Endothelial cell of umbilical vein (primary cell): ENCODE results near the gene CYP27C1. TPM values are rescaled to one million over a fixed set of nuclear protein-coding genes. Genes with fewer than 3 reads are reported as not detected.

Source experiments
- BruUV-seq: library from RNA; stranded (reverse); fragments of 400-500 nt; replicated peaks from 2 replicates; lab custom pipeline; 2021; lab: Mats Ljungman, UMichigan
- CTCF ChIA-PET: fragments of 300-600, 350-600 bp; sonication (Branson Sonifier 250); formaldehyde crosslinking; loops from one replicate; lab custom pipeline; 2021; ENCODE audit warnings: antibody characterized with exemption, inconsistent platforms; lab: Charles Lee
- POLR2A ChIA-PET: fragments of 300-600, 350-600 bp; sonication (Branson Sonifier 250); formaldehyde crosslinking; loops from one replicate; lab custom pipeline; 2021; ENCODE audit warnings: antibody characterized with exemption, inconsistent platforms; lab: Charles Lee
- DNase-seq: peaks from one replicate; pipeline ENCODE4 v3.0.0-alpha.2; 2011; ENCODE audit warnings: low read depth, low spot score
- FAIRE-seq: peaks from 2 replicates; lab custom pipeline; 2011; peaks lifted over from hg19 to GRCh38; lab: Jason Lieb, UNC
- H2AFZ ChIP-seq: 2 replicates; pipeline ENCODE4 v1.6.0; 2012; ENCODE audit warnings: low read depth, low read length, control low read depth, inconsistent platforms
- H3K27ac ChIP-seq: 2 replicates; pipeline ENCODE4 v1.5.1; 2011; ENCODE audit warnings: low read depth, mild to moderate bottlenecking, control low read depth, low read length, moderate library complexity; ENCODE audit not compliant: insufficient read depth
- H3K27me3 ChIP-seq, 2 experiments: 2 replicates each; pipeline versions ENCODE4 v1.6.0 to v1.6.1; 2011; ENCODE audit warnings: low read length in 2 of 2, mixed read lengths in 1 of 2; ENCODE audit not compliant: control insufficient read depth in 2 of 2, insufficient read depth in 2 of 2
- H3K36me3 ChIP-seq, 2 experiments: 2 replicates in 1 of 2; 3 replicates in 1 of 2; pipeline ENCODE4 v1.5.1; 2011; ENCODE audit warnings: low read length in 2 of 2, mild to moderate bottlenecking in 1 of 2, moderate library complexity in 1 of 2; ENCODE audit not compliant: control insufficient read depth in 2 of 2, insufficient read depth in 2 of 2; ENCODE audit errors: extremely low read depth in 1 of 2
- H3K4me1 ChIP-seq: 3 replicates; pipeline ENCODE4 v1.5.1; 2011; ENCODE audit warnings: mild to moderate bottlenecking, low read length; ENCODE audit not compliant: control insufficient read depth, insufficient read depth; ENCODE audit errors: extremely low read depth
- H3K4me2 ChIP-seq: 2 replicates; pipeline ENCODE4 v1.6.1; 2011; ENCODE audit warnings: low read length, control low read depth, mixed read lengths; ENCODE audit not compliant: insufficient read depth
- H3K4me3 ChIP-seq, 3 experiments: fragments of 200-600 bp in 1 of 3; sonication (generic), shearing (Covaris generic) in 1 of 3; replicated peaks in 1 of 3; 2 replicates each; pipeline ENCODE4 v1.5.1; 2011 to 2016; ENCODE audit warnings: control low read depth in 3 of 3, low read length in 3 of 3, mild to moderate bottlenecking in 2 of 3, inconsistent platforms in 1 of 3, low read depth in 1 of 3, moderate library complexity in 1 of 3; ENCODE audit not compliant: insufficient read depth in 1 of 3
- H3K79me2 ChIP-seq: 2 replicates; pipeline ENCODE4 v1.6.0; 2012; ENCODE audit warnings: low read length, inconsistent platforms; ENCODE audit not compliant: control insufficient read depth, insufficient read depth
- H3K9ac ChIP-seq: replicated peaks from 2 replicates; pipeline ENCODE3; 2011; ENCODE audit warnings: low read length, control low read depth; ENCODE audit not compliant: insufficient read depth; ENCODE audit errors: extremely low read depth
- H3K9me1 ChIP-seq: replicated peaks from 3 replicates; pipeline ENCODE4 v1.6.0; 2011; ENCODE audit warnings: mild to moderate bottlenecking, low read length; ENCODE audit not compliant: control insufficient read depth, insufficient read depth; ENCODE audit errors: extremely low read depth
- H3K9me3 ChIP-seq: replicated peaks from 2 replicates; pipeline ENCODE4 v1.5.1; 2012; ENCODE audit warnings: low read length, inconsistent platforms; ENCODE audit not compliant: control insufficient read depth, insufficient read depth
- H4K20me1 ChIP-seq: replicated peaks from 2 replicates; pipeline ENCODE3; 2011; ENCODE audit warnings: mild to moderate bottlenecking, low read length; ENCODE audit not compliant: control insufficient read depth, insufficient read depth; ENCODE audit errors: extremely low read depth
- EZH2 ChIP-seq: IDR thresholded peaks from 2 replicates; pipeline ENCODE4 v1.6.1; 2012; ENCODE audit warnings: borderline replicate concordance, low read depth, mild to moderate bottlenecking, moderate library complexity, low read length, inconsistent platforms; ENCODE audit not compliant: severe bottlenecking
- FOS ChIP-seq: IDR thresholded peaks from 2 replicates; pipeline ENCODE4 v1.6.1; 2011; ENCODE audit warnings: mild to moderate bottlenecking, low read length, moderate library complexity, borderline replicate concordance; ENCODE audit not compliant: insufficient read depth
- GATA2 ChIP-seq: IDR thresholded peaks from 2 replicates; pipeline ENCODE4 v1.7.0; 2011; ENCODE audit warnings: low read depth, mild to moderate bottlenecking, moderate library complexity, mixed read lengths, low read length; ENCODE audit not compliant: insufficient read length, insufficient read depth
- JUN ChIP-seq: IDR thresholded peaks from 2 replicates; pipeline ENCODE4 v1.6.1; 2011; ENCODE audit warnings: borderline replicate concordance, low read depth; ENCODE audit not compliant: insufficient read length, insufficient read depth
- MYC ChIP-seq: IDR thresholded peaks from one replicate; pipeline ENCODE4 v1.6.1; 2011; ENCODE audit warnings: mild to moderate bottlenecking, low read depth, low read length
- POLR2A ChIP-seq: IDR thresholded peaks from 2 replicates; pipeline ENCODE4 v1.6.1; 2012; ENCODE audit warnings: low read depth, mild to moderate bottlenecking, control low read depth, low read length
- POLR2AphosphoS5 ChIP-seq: IDR thresholded peaks from 2 replicates; pipeline ENCODE4 v1.6.1; 2012; ENCODE audit warnings: low read depth, mild to moderate bottlenecking, control low read depth, low read length, moderate library complexity; ENCODE audit not compliant: insufficient read depth
- dilution Hi-C: fragments of 300-500 bp; cut with MboI; formaldehyde crosslinking; loops from one replicate; pipeline ENCODE4 v1.15.0; 2019; ENCODE audit warnings: low sequenced_read_pairs; ENCODE audit not compliant: extremely low pct_ligation_motif_present
- intact Hi-C: fragments of 100-400 bp; cut with micrococcal nuclease; formaldehyde crosslinking; loops from one replicate; pipeline ENCODE4 v1.10.0; 2022
- polyA plus RNA-seq, 4 experiments: library from polyadenylated mRNA; depleted of rRNA in 3 of 4; stranded (reverse) in 3 of 4; unstranded in 1 of 4; fragments of >200 nt; gene quantifications; 2 replicates each; pipeline versions ENCODE4 v1.2.1 to v1.2.3, GENCODE V29; 2011 to 2012; ENCODE audit warnings: missing spikeins in 1 of 4
- total RNA-seq: library from RNA; stranded (reverse); gene quantifications from 2 replicates; pipeline ENCODE4 v1.2.3, GENCODE V29; 2021
- TF ChIP-seq, protein P1 (sequence below), 2 donors: IDR thresholded peaks; 1 replicate in 1 of 2; 2 replicates in 1 of 2; pipeline ENCODE4 v1.5.1; 2011; ENCODE audit warnings: low read length in 2 of 2, mild to moderate bottlenecking in 2 of 2, moderate library complexity in 2 of 2, control low read depth in 1 of 2, inconsistent platforms in 1 of 2, low read depth in 1 of 2; ENCODE audit not compliant: insufficient read depth in 1 of 2; ENCODE audit errors: extremely low read depth in 1 of 2
- TF ChIP-seq, protein P2 (sequence below): IDR thresholded peaks from 2 replicates; pipeline ENCODE4 v1.6.1; 2011; ENCODE audit not compliant: insufficient read depth, insufficient read length

CYP27C1 gene
- total and polyA plus RNA-seq, 2 donors (not counting 3 experiments of a cell fraction or from before 2014, with no cell fraction given): not detected

DNA sequence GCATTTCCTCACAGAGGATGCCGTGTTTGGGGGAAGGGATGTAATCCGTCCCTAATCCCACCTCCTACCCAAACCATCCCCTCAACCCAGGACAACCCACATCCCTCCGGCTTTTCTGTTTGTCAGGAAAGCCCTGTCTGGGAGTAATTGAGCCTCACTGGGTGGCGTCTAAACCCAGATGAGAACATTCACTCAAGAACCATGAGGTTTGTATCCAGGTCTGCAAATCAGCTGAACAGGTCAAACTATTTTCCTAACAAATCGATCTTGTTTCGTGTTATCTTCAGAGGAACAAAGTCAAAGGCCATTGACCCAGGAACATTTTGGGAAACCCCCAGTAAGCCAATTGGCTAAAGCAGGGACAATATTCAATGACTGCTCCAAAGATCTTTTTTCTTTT lies 25.7 kb downstream of the CYP27C1 start:
- dilution Hi-C loops: no loop called here
- H3K27me3 ChIP-seq: peaks cover 2 to 4% of the 10 kb centered on the region in 2 experiments
- intact Hi-C loops: no loop called here
- no peaks in the 10 kb centered on the region for H4K20me1 ChIP-seq
- no peaks in the 10 kb centered on the region for H3K9me1 ChIP-seq
- H3K9ac ChIP-seq: no peak overlapping the region
- no peak for DNase-seq
- FAIRE-seq: no peak
- no peak overlapping the region for H2AFZ ChIP-seq
- H3K36me3 ChIP-seq: no peaks in the 10 kb centered on the region
- CTCF ChIA-PET: no interaction called here
- no TSS peak for BruUV-seq
- no peak overlapping the region for H3K4me2 ChIP-seq
- no peaks in the 10 kb centered on the region for H3K9me3 ChIP-seq
- POLR2A ChIA-PET: no interaction called here
- no peak overlapping the region for H3K27ac ChIP-seq
- TF ChIP-seq JUN: no peak
- no peak for TF ChIP-seq POLR2A
- no peak for TF ChIP-seq EZH2
- TF ChIP-seq, protein P1, sequence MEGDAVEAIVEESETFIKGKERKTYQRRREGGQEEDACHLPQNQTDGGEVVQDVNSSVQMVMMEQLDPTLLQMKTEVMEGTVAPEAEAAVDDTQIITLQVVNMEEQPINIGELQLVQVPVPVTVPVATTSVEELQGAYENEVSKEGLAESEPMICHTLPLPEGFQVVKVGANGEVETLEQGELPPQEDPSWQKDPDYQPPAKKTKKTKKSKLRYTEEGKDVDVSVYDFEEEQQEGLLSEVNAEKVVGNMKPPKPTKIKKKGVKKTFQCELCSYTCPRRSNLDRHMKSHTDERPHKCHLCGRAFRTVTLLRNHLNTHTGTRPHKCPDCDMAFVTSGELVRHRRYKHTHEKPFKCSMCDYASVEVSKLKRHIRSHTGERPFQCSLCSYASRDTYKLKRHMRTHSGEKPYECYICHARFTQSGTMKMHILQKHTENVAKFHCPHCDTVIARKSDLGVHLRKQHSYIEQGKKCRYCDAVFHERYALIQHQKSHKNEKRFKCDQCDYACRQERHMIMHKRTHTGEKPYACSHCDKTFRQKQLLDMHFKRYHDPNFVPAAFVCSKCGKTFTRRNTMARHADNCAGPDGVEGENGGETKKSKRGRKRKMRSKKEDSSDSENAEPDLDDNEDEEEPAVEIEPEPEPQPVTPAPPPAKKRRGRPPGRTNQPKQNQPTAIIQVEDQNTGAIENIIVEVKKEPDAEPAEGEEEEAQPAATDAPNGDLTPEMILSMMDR (IDR thresholded peaks at IDR 0.05; ENCODE audit: extremely low read depth in 1 of 2, insufficient read depth in 1 of 2, low read depth in 1 of 2, low read length in 2 of 2): no peak
- TF ChIP-seq, protein P2, sequence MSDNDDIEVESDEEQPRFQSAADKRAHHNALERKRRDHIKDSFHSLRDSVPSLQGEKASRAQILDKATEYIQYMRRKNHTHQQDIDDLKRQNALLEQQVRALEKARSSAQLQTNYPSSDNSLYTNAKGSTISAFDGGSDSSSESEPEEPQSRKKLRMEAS: no peak
- no peak for TF ChIP-seq POLR2AphosphoS5
- no peak for TF ChIP-seq GATA2
- TF ChIP-seq MYC: no peak
- no peak for TF ChIP-seq FOS
- no peak overlapping the region for H3K4me3 ChIP-seq
- H3K4me1 ChIP-seq: no peaks in the 10 kb centered on the region
- no peaks in the 10 kb centered on the region for H3K79me2 ChIP-seq
